ENCODE results near the gene ELK3. TPM values are rescaled to one million over a fixed set of nuclear protein-coding genes. Genes with fewer than 3 reads are reported as not detected.

The ELK3 gene
- total RNA-seq, 4 donors from 2014 or later, result 8.4 to 12.9 (median 9.5) TPM

GRCh38 chr12:96194971-96195844 lies 1.0 kb downstream of the ELK3 start:
- DNase-seq (ENCODE audit: low spot score in 2 of 2), result peak in 1 of 2 donors; percentile 59
- WGBS, 2 donors, result 0% methylated on average over 23 to 29 of the region's 44 CpGs
- intact Hi-C loops (cut with DNase I; ENCODE audit: low total_unique reads), result no loop called here
- TF ChIP-seq CTCF (IDR thresholded peaks at IDR 0.05) (no peak), POLR2A (IDR thresholded peaks at IDR 0.05) (no peak)
- peak overlapping the region; percentile 82 for H3K4me3 ChIP-seq (ENCODE audit: low read depth, poor library complexity, severe bottlenecking)

- H3K4me3 ChIP-seq (ENCODE audit: low read depth, poor library complexity, severe bottlenecking), result peak overlapping the region; percentile 13
- intact Hi-C loops (cut with DNase I; ENCODE audit: low total_unique reads), result no loop called here
- TF ChIP-seq CTCF (IDR thresholded peaks at IDR 0.05), result no peak
- no peak for TF ChIP-seq POLR2A (IDR thresholded peaks at IDR 0.05)
- 13 to 20% methylated on average over 13 to 14 of the region's 14 CpGs for WGBS, 2 donors
- DNase-seq (ENCODE audit: low spot score in 2 of 2), result no peak
Measured at GRCh38 chr12:96195845-96196451, 1.8 kb downstream of the ELK3 start.

- no peak overlapping the region for H3K4me3 ChIP-seq (ENCODE audit: low read depth, poor library complexity, severe bottlenecking)
- 57 to 59% methylated on average over 6 of the region's 6 CpGs for WGBS, 2 donors
- DNase-seq (ENCODE audit: low spot score in 2 of 2), result no peak
- intact Hi-C loops (cut with DNase I; ENCODE audit: low total_unique reads), result no loop called here
- no peak for TF ChIP-seq POLR2A (IDR thresholded peaks at IDR 0.05)
- TF ChIP-seq CTCF (IDR thresholded peaks at IDR 0.05), result no peak
Measured at GRCh38 chr12:96196781-96197180, 2.6 kb downstream of the ELK3 start.

GRCh38 chr12:96197503-96198272 lies 3.5 kb downstream of the ELK3 start:
- 30 to 35% methylated on average over 3 of the region's 3 CpGs for WGBS, 2 donors
- TF ChIP-seq CTCF (IDR thresholded peaks at IDR 0.05) (no peak), POLR2A (IDR thresholded peaks at IDR 0.05) (no peak)
- H3K4me3 ChIP-seq (ENCODE audit: low read depth, poor library complexity, severe bottlenecking), result no peak overlapping the region
- no peak for DNase-seq (ENCODE audit: low spot score in 2 of 2)
- intact Hi-C loops (cut with DNase I; ENCODE audit: low total_unique reads), result no loop called here

GRCh38 chr12:96198965-96199364 lies 4.8 kb downstream of the ELK3 start:
- DNase-seq (ENCODE audit: low spot score in 2 of 2), result no peak
- intact Hi-C loops (cut with DNase I; ENCODE audit: low total_unique reads), result no loop called here
- TF ChIP-seq CTCF (IDR thresholded peaks at IDR 0.05) (no peak), POLR2A (IDR thresholded peaks at IDR 0.05) (no peak)
- H3K4me3 ChIP-seq (ENCODE audit: low read depth, poor library complexity, severe bottlenecking), result no peak overlapping the region

Measured in lower leg skin (tissue), 4 donors.